Head of caudate nucleus (tissue), 42 donors: ENCODE data around the gene DOK7.

ENCODE experiments used
- DNase-seq, 42 donors: peaks; one replicate each; pipeline versions ENCODE4 v3.0.0 to v3.0.0-alpha.2; 2020 to 2021; ENCODE audit warnings: mixed read lengths in 7 of 42
- intact Hi-C: fragments of 100-400 bp; cut with DNase I; formaldehyde crosslinking; loops from one replicate; pipeline ENCODE4 v1.15.0; 2022

The DOK7 gene

GRCh38 chr4:3512279-3512678, 49.2 kb downstream of the DOK7 start:
- no peak for DNase-seq
- intact Hi-C loops = no loop called here

- intact Hi-C loops = no loop called here
- peak in 1 of 42 donors; percentile 8 for DNase-seq
Observed at GRCh38 chr4:3512719-3513118, 49.6 kb downstream of the DOK7 start.

- intact Hi-C loops = no loop called here
- DNase-seq = peak in 4 of 42 donors; percentile 2 to 11 (median 7)
Observed at GRCh38 chr4:3513807-3514206, 50.7 kb downstream of the DOK7 start.

- DNase-seq = peak in 2 of 42 donors; percentile 3 to 10
- intact Hi-C loops = no loop called here
Observed at GRCh38 chr4:3514221-3514780, 51.2 kb downstream of the DOK7 start.

- intact Hi-C loops = no loop called here
- DNase-seq = peak in 32 of 42 donors; percentile 28 to 78 (median 64)
Observed at GRCh38 chr4:3514806-3515501, 51.8 kb downstream of the DOK7 start.

GRCh38 chr4:3515646-3516045, 52.5 kb downstream of the DOK7 start:
- intact Hi-C loops = no loop called here
- DNase-seq = peak in 11 of 42 donors; percentile 12 to 47 (median 36)

GRCh38 chr4:3516061-3516835, 53.1 kb downstream of the DOK7 start:
- intact Hi-C loops = no loop called here
- DNase-seq = peak in 11 of 42 donors; percentile 2 to 35 (median 9)

GRCh38 chr4:3516836-3517730, 54.0 kb downstream of the DOK7 start:
- DNase-seq = peak in 20 of 42 donors; percentile 1 to 40 (median 20)
- intact Hi-C loops = no loop called here

GRCh38 chr4:3517731-3518510, 54.8 kb downstream of the DOK7 start:
- peak in 19 of 42 donors; percentile 1 to 38 (median 7) for DNase-seq
- intact Hi-C loops = no loop called here

GRCh38 chr4:3518511-3518880, 55.4 kb downstream of the DOK7 start:
- DNase-seq = peak in 17 of 42 donors; percentile 1 to 28 (median 6)
- intact Hi-C loops = no loop called here

GRCh38 chr4:3518941-3519340, 55.8 kb downstream of the DOK7 start:
- DNase-seq = peak in 21 of 42 donors; percentile 1 to 38 (median 9)
- intact Hi-C loops = no loop called here

- intact Hi-C loops = no loop called here
- DNase-seq = peak in 24 of 42 donors; percentile 2 to 38 (median 12)
Observed at GRCh38 chr4:3519468-3520264, 56.6 kb downstream of the DOK7 start.

- peak in 23 of 42 donors; percentile 1 to 39 (median 12) for DNase-seq
Observed at GRCh38 chr4:3520276-3520675, 57.2 kb downstream of the DOK7 start.

GRCh38 chr4:3520796-3521600, 57.9 kb downstream of the DOK7 start:
- intact Hi-C loops = no loop called here
- DNase-seq = peak in 27 of 42 donors; percentile 2 to 43 (median 15)

More at GRCh38 chr4:3520276-3520675, 57.2 kb downstream of the DOK7 start:
- intact Hi-C loops = no loop called here

GRCh38 chr4:3521621-3522325, 58.7 kb downstream of the DOK7 start:
- intact Hi-C loops = no loop called here
- DNase-seq = peak in 24 of 42 donors; percentile 1 to 43 (median 10)

GRCh38 chr4:3522326-3522640, 59.2 kb downstream of the DOK7 start:
- intact Hi-C loops = no loop called here
- peak in 21 of 42 donors; percentile 3 to 56 (median 15) for DNase-seq
